GM21367 (cell line): ENCODE data around the gene CRY1.

Experiments used
- ATAC-seq: cut with Tn5 transposase; IDR thresholded peaks from one replicate; pipeline ENCODE4 v1.9.1; 2021; ENCODE audit not compliant: unreplicated experiment

The CRY1 gene

GRCh38 chr12:107093417-107094182 is at the start of gene CRY1:
TSS of gene CRY1 (minus strand) at chr12:107093549. CDS start at chr12:107092961, 588 bp downstream.
- peak; percentile 86 for ATAC-seq

- ATAC-seq, result no peak
Observed at GRCh38 chr12:107139787-107140186, 46.4 kb upstream of the CRY1 start.

- ATAC-seq, result no peak
Observed at GRCh38 chr12:107138990-107139389, 45.6 kb upstream of the CRY1 start.

- no peak for ATAC-seq
Observed at GRCh38 chr12:107135177-107135576, 41.8 kb upstream of the CRY1 start.

- no peak for ATAC-seq
Observed at GRCh38 chr12:107134558-107134957, 41.2 kb upstream of the CRY1 start.

- ATAC-seq, result no peak
Observed at GRCh38 chr12:107133462-107133861, 40.1 kb upstream of the CRY1 start.

GRCh38 chr12:107131832-107132616 is 38.7 kb upstream of the CRY1 start:
- no peak for ATAC-seq

GRCh38 chr12:107130830-107131611 is 37.7 kb upstream of the CRY1 start:
- no peak for ATAC-seq

GRCh38 chr12:107129315-107129930 is 36.1 kb upstream of the CRY1 start:
- ATAC-seq, result no peak

- no peak for ATAC-seq
Observed at GRCh38 chr12:107127482-107128430, 34.4 kb upstream of the CRY1 start.

GRCh38 chr12:107126796-107127481 is 33.6 kb upstream of the CRY1 start:
- no peak for ATAC-seq

GRCh38 chr12:107125833-107126232 is 32.5 kb upstream of the CRY1 start:
- no peak for ATAC-seq

- ATAC-seq, result no peak
Observed at GRCh38 chr12:107122452-107122958, 29.2 kb upstream of the CRY1 start.

- ATAC-seq, result no peak
Observed at GRCh38 chr12:107119091-107119490, 25.7 kb upstream of the CRY1 start.

GRCh38 chr12:107118624-107119023 is 25.3 kb upstream of the CRY1 start:
- no peak for ATAC-seq

GRCh38 chr12:107115119-107115518 is 21.8 kb upstream of the CRY1 start:
- ATAC-seq, result no peak

GRCh38 chr12:107111314-107111713 is 18.0 kb upstream of the CRY1 start:
- ATAC-seq, result no peak

GRCh38 chr12:107109726-107110719 is 16.7 kb upstream of the CRY1 start:
- no peak for ATAC-seq
